HCT116 (cell line): Measurements from ENCODE around the gene SNIP1. TPM values are rescaled to one million over a fixed set of nuclear protein-coding genes. Genes with fewer than 3 reads are reported as not detected.

Experiments used
- ATAC-seq: fragments of 200-7000 bp; cut with Tn5 transposase; 2 replicates; pipeline ENCODE4 v1.9.1; 2020; ENCODE audit warnings: mild to moderate bottlenecking, moderate library complexity
- BruUV-seq: library from RNA; stranded (reverse); fragments of 400-500 nt; replicated peaks from 2 replicates; lab custom pipeline; 2021; lab: Mats Ljungman, UMichigan
- CTCF ChIA-PET: fragments of 300-600 bp; sonication (Branson Sonifier 250); formaldehyde crosslinking; loops from one replicate; lab custom pipeline; 2021; ENCODE audit warnings: antibody characterized with exemption; lab: Charles Lee
- POLR2A ChIA-PET: fragments of 300-600, 350-600 bp; sonication (Branson Sonifier 250); formaldehyde crosslinking; loops from one replicate; lab custom pipeline; 2021; ENCODE audit warnings: antibody characterized with exemption; lab: Charles Lee
- RAD21 ChIA-PET, 2 experiments: fragments of 300-600 bp; sonication (Branson Sonifier 250); formaldehyde crosslinking; loops; one replicate each; lab custom pipeline; 2023; ENCODE audit warnings: low total read pairs in 2 of 2; ENCODE audit not compliant: uncharacterized antibody in 2 of 2, unreplicated experiment in 2 of 2, low non-redundant PET in 1 of 2; lab: Charles Lee
- DNase-seq: peaks from one replicate; pipeline ENCODE4 v3.0.0-alpha.2; 2010; ENCODE audit warnings: low read depth, low spot score
- H2AFZ ChIP-seq: fragments of 200-600 bp; shearing (Covaris generic), sonication (generic); 2 replicates; pipeline ENCODE4 v1.6.1; 2017; ENCODE audit warnings: low read depth, mixed run types, mixed read lengths, antibody characterized with exemption, low read length; ENCODE audit not compliant: poor library complexity, severe bottlenecking
- H3K27ac ChIP-seq: 2 replicates; pipeline ENCODE4 v1.5.1; 2012; ENCODE audit warnings: low read depth, low read length
- H3K27me3 ChIP-seq: fragments of 200-600 bp; sonication (generic); 2 replicates; pipeline ENCODE4 v1.6.1; 2016; ENCODE audit warnings: mixed run types, low read length, mixed read lengths; ENCODE audit not compliant: insufficient read depth
- H3K36me3 ChIP-seq, 2 experiments: fragments of 200-500 bp in 1 of 2; fragments of 200-600 bp in 1 of 2; sonication (Bioruptor generic) in 1 of 2; sonication (generic) in 1 of 2; 2 replicates each; pipeline versions ENCODE4 v1.5.1 to v1.6.1; 2014 to 2016; ENCODE audit warnings: low read length in 2 of 2, inconsistent platforms in 1 of 2, mixed read lengths in 1 of 2, mixed run types in 1 of 2; ENCODE audit not compliant: insufficient read depth in 2 of 2, control insufficient read depth in 1 of 2
- H3K4me1 ChIP-seq, 2 experiments: fragments of 200-600 bp in 1 of 2; sonication (generic) in 1 of 2; 2 replicates each; pipeline versions ENCODE4 v1.5.1 to v1.6.1; 2012 to 2017; ENCODE audit warnings: low read length in 2 of 2, inconsistent platforms in 1 of 2, mild to moderate bottlenecking in 1 of 2, mixed read lengths in 1 of 2, mixed run types in 1 of 2, moderate library complexity in 1 of 2; ENCODE audit not compliant: insufficient read depth in 2 of 2, control insufficient read depth in 1 of 2
- H3K4me2 ChIP-seq: fragments of 200-600 bp; sonication (generic); 2 replicates; pipeline ENCODE4 v1.6.1; 2017; ENCODE audit warnings: mixed run types, low read length, mixed read lengths
- H3K4me3 ChIP-seq, 2 experiments: fragments of 200-600 bp in 1 of 2; sonication (generic) in 1 of 2; replicated peaks in 1 of 2; 2 replicates each; pipeline ENCODE4 v1.5.1; 2011 to 2016; ENCODE audit warnings: low read length in 2 of 2, control low read depth in 1 of 2, low read depth in 1 of 2, mild to moderate bottlenecking in 1 of 2, mixed read lengths in 1 of 2, mixed run types in 1 of 2
- H3K79me2 ChIP-seq: fragments of 200-600 bp; sonication (generic); 2 replicates; pipeline ENCODE4 v1.6.1; 2017; ENCODE audit warnings: mild to moderate bottlenecking, mixed run types, low read length, moderate library complexity, mixed read lengths; ENCODE audit not compliant: insufficient read depth
- H3K9ac ChIP-seq: fragments of 200-600 bp; sonication (generic); 2 replicates; pipeline ENCODE4 v1.6.1; 2016; ENCODE audit warnings: low read length, mixed read lengths
- H3K9me2 ChIP-seq: fragments of 200-600 bp; sonication (generic), shearing (Covaris generic); 2 replicates; pipeline ENCODE4 v1.6.1; 2017; ENCODE audit warnings: mixed run types, mild to moderate bottlenecking, moderate library complexity; ENCODE audit not compliant: insufficient read depth
- H3K9me3 ChIP-seq, 2 experiments: fragments of 200-500 bp in 1 of 2; fragments of 200-600 bp in 1 of 2; sonication (Bioruptor generic) in 1 of 2; sonication (generic) in 1 of 2; 2 replicates each; pipeline ENCODE4 v1.6.1; 2014 to 2017; ENCODE audit warnings: low read length in 2 of 2, mixed read lengths in 2 of 2, inconsistent platforms in 1 of 2, low read depth in 1 of 2, mild to moderate bottlenecking in 1 of 2, mixed run types in 1 of 2, moderate library complexity in 1 of 2; ENCODE audit not compliant: control insufficient read depth in 1 of 2, insufficient read depth in 1 of 2
- H4K20me1 ChIP-seq: fragments of 200-600 bp; sonication (generic), shearing (Covaris generic); 2 replicates; pipeline ENCODE4 v1.6.1; 2017; ENCODE audit warnings: mixed run types, mild to moderate bottlenecking, moderate library complexity; ENCODE audit not compliant: insufficient read depth
- CBX3 ChIP-seq: IDR thresholded peaks from 2 replicates; pipeline ENCODE4 v1.6.1; 2012; ENCODE audit warnings: low read depth
- CEBPB ChIP-seq: IDR thresholded peaks from 2 replicates; pipeline ENCODE4 v1.6.1; 2012; ENCODE audit warnings: low read depth
- EGR1 ChIP-seq: IDR thresholded peaks from 2 replicates; pipeline ENCODE4 v1.6.1; 2012; ENCODE audit warnings: low read depth
- ELF1 ChIP-seq: IDR thresholded peaks from 2 replicates; pipeline ENCODE4 v1.6.1; 2012; ENCODE audit warnings: low read depth, borderline replicate concordance
- EZH2 ChIP-seq: fragments of 200-600 bp; sonication (generic); IDR thresholded peaks from 2 replicates; pipeline ENCODE4 v1.6.1; 2017; ENCODE audit warnings: antibody characterized with exemption, mixed run types
- EZH2phosphoT487 ChIP-seq: fragments of 200-600 bp; IDR thresholded peaks from 2 replicates; pipeline ENCODE4 v1.6.1; 2018; ENCODE audit warnings: antibody characterized with exemption, borderline replicate concordance
- FOSL1 ChIP-seq: IDR thresholded peaks from 2 replicates; pipeline ENCODE4 v1.6.1; 2012; ENCODE audit warnings: low read depth
- JUND ChIP-seq: IDR thresholded peaks from 2 replicates; pipeline ENCODE4 v1.6.1; 2012
- POLR2A ChIP-seq: IDR thresholded peaks from 2 replicates; pipeline ENCODE4 v1.7.0; 2011; ENCODE audit warnings: borderline replicate concordance; ENCODE audit not compliant: insufficient read depth, insufficient read length; ENCODE audit errors: extremely low read depth
- SIN3A ChIP-seq: IDR thresholded peaks from 2 replicates; pipeline ENCODE4 v1.6.1; 2012; ENCODE audit warnings: low read depth
- SP1 ChIP-seq: IDR thresholded peaks from 2 replicates; pipeline ENCODE4 v1.6.1; 2012; ENCODE audit warnings: low read depth
- TCF7L2 ChIP-seq: IDR thresholded peaks from 2 replicates; pipeline ENCODE4 v1.7.0; 2011; ENCODE audit warnings: borderline replicate concordance, inconsistent platforms; ENCODE audit not compliant: insufficient read depth, insufficient read length; ENCODE audit errors: extremely low read depth
- ZFX ChIP-seq: fragments of 450-650 bp; IDR thresholded peaks from 2 replicates; pipeline ENCODE4 v1.6.1; 2017
- ZNF274 ChIP-seq: fragments of 200-500 bp; sonication (Bioruptor generic); IDR thresholded peaks from 2 replicates; pipeline ENCODE4 v1.6.1; 2014; ENCODE audit warnings: mild to moderate bottlenecking, low read depth, low read length, inconsistent platforms
- intact Hi-C: fragments of 100-400 bp; cut with micrococcal nuclease; formaldehyde crosslinking; loops from 2 replicates; pipeline ENCODE4 v1.10.0; 2022
- total RNA-seq: library from RNA; stranded (reverse); gene quantifications from one replicate; pipeline ENCODE4 v1.2.1, GENCODE V29; 2021; ENCODE audit not compliant: unreplicated experiment
- TF ChIP-seq, protein P1 (sequence below): IDR thresholded peaks from 2 replicates; pipeline ENCODE4 v1.6.1; 2011; ENCODE audit warnings: mild to moderate bottlenecking, low read length, moderate library complexity; ENCODE audit not compliant: insufficient replicate concordance; ENCODE audit errors: extremely low read depth
- TF ChIP-seq, protein P2 (sequence below): IDR thresholded peaks from 2 replicates; pipeline ENCODE4 v1.6.1; 2012
- TF ChIP-seq, protein P3 (sequence below), 3 experiments: fragments of 200-600 bp in 1 of 3; sonication (generic) in 1 of 3; IDR thresholded peaks in 2 of 3; conservative IDR thresholded peaks in 1 of 3; 2 replicates each; pipeline ENCODE4 v1.5.1; 2012 to 2017; ENCODE audit warnings: low read depth in 2 of 3, low read length in 2 of 3, antibody characterized with exemption in 1 of 3, borderline replicate concordance in 1 of 3, control low read depth in 1 of 3, mild to moderate bottlenecking in 1 of 3, mixed read lengths in 1 of 3, mixed run types in 1 of 3, moderate library complexity in 1 of 3; ENCODE audit not compliant: insufficient read depth in 1 of 3
- TF ChIP-seq, protein P4 (sequence below): IDR thresholded peaks from 2 replicates; pipeline ENCODE4 v1.6.1; 2012

The SNIP1 gene
- total RNA-seq, 1 experiment from 2014 or later, result 18.8 TPM

DNA sequence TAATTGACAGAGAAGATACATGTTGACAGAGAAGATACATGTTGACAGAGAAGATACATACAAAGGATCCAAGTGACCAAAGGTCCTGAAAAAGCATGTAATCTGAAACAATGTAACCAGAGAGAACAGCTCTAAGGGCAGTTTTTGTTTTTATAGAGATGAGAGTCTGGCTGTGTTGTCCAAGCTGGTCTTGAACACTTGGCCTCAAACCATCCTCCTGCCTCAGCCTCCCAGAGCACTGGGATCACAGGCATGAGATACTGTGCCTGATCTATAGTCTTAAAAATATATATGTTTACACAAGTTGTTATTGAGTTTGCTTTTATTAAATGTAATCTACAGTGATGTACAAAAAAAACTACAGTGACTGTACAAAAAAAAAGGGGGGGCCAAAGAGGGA, 52.0 kb downstream of the SNIP1 start:
- no TSS peak for BruUV-seq
- ChIA-PET CTCF (interaction anchor here (1.7 kb wide), 1 partner anchor 12 kb away, joined by 8 read pairs; the partner anchor contains the start of gene MEAF6), RAD21 (no interaction called here), POLR2A (no interaction called here)
- H3K4me1 ChIP-seq, result peaks cover 0 to 9% of the 10 kb centered on the region in 2 experiments; a peak in 1 of 4 replicates
- no peak for DNase-seq
- no peaks in the 10 kb centered on the region; the same call in 1 of the 2 replicates for H4K20me1 ChIP-seq
- H3K4me3 ChIP-seq, result no peak overlapping the region
- no peaks in the 10 kb centered on the region for H3K9me3 ChIP-seq
- H3K79me2 ChIP-seq, result no peaks in the 10 kb centered on the region
- no peak overlapping the region for H3K27ac ChIP-seq
- no peak overlapping the region for H3K4me2 ChIP-seq
- no peak for ATAC-seq
- TF ChIP-seq EZH2phosphoT487 (no peak), ZFX (no peak), EGR1 (no peak), ELF1 (no peak), CEBPB (no peak), EZH2 (no peak), ZNF274 (no peak), JUND (no peak), FOSL1 (no peak), CBX3 (no peak), SIN3A (no peak), TCF7L2 (no peak), POLR2A (no peak), SP1 (no peak)
- TF ChIP-seq, protein P1, sequence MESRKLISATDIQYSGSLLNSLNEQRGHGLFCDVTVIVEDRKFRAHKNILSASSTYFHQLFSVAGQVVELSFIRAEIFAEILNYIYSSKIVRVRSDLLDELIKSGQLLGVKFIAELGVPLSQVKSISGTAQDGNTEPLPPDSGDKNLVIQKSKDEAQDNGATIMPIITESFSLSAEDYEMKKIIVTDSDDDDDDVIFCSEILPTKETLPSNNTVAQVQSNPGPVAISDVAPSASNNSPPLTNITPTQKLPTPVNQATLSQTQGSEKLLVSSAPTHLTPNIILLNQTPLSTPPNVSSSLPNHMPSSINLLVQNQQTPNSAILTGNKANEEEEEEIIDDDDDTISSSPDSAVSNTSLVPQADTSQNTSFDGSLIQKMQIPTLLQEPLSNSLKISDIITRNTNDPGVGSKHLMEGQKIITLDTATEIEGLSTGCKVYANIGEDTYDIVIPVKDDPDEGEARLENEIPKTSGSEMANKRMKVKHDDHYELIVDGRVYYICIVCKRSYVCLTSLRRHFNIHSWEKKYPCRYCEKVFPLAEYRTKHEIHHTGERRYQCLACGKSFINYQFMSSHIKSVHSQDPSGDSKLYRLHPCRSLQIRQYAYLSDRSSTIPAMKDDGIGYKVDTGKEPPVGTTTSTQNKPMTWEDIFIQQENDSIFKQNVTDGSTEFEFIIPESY, result no peak
- TF ChIP-seq, protein P2, sequence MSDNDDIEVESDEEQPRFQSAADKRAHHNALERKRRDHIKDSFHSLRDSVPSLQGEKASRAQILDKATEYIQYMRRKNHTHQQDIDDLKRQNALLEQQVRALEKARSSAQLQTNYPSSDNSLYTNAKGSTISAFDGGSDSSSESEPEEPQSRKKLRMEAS, result no peak
- TF ChIP-seq, protein P3, sequence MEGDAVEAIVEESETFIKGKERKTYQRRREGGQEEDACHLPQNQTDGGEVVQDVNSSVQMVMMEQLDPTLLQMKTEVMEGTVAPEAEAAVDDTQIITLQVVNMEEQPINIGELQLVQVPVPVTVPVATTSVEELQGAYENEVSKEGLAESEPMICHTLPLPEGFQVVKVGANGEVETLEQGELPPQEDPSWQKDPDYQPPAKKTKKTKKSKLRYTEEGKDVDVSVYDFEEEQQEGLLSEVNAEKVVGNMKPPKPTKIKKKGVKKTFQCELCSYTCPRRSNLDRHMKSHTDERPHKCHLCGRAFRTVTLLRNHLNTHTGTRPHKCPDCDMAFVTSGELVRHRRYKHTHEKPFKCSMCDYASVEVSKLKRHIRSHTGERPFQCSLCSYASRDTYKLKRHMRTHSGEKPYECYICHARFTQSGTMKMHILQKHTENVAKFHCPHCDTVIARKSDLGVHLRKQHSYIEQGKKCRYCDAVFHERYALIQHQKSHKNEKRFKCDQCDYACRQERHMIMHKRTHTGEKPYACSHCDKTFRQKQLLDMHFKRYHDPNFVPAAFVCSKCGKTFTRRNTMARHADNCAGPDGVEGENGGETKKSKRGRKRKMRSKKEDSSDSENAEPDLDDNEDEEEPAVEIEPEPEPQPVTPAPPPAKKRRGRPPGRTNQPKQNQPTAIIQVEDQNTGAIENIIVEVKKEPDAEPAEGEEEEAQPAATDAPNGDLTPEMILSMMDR (IDR thresholded peaks at IDR 0.05 in 2 of 3, conservative IDR thresholded peaks at IDR 0.05 in 1 of 3; ENCODE audit: borderline replicate concordance in 1 of 3, insufficient read depth in 1 of 3, low read depth in 2 of 3, low read length in 2 of 3), result no peak
- TF ChIP-seq, protein P4, sequence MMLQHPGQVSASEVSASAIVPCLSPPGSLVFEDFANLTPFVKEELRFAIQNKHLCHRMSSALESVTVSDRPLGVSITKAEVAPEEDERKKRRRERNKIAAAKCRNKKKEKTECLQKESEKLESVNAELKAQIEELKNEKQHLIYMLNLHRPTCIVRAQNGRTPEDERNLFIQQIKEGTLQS, result no peak
- no peaks in the 10 kb centered on the region for H3K9me2 ChIP-seq
- no peak overlapping the region for H2AFZ ChIP-seq
- peaks cover 14 to 18% of the 10 kb centered on the region in 2 experiments; a peak in 2 of 4 replicates for H3K36me3 ChIP-seq
- H3K27me3 ChIP-seq, result no peaks in the 10 kb centered on the region
- intact Hi-C loops, result no loop called here
- no peak overlapping the region for H3K9ac ChIP-seq
